Measurements from ENCODE around the gene PPP1R7.
"Not testable (repeated sequence)": the region's sequence is repeated elsewhere in the genome, so short reads cannot be mapped to it uniquely, and the experiment has no call there.

The PPP1R7 gene

DNA sequence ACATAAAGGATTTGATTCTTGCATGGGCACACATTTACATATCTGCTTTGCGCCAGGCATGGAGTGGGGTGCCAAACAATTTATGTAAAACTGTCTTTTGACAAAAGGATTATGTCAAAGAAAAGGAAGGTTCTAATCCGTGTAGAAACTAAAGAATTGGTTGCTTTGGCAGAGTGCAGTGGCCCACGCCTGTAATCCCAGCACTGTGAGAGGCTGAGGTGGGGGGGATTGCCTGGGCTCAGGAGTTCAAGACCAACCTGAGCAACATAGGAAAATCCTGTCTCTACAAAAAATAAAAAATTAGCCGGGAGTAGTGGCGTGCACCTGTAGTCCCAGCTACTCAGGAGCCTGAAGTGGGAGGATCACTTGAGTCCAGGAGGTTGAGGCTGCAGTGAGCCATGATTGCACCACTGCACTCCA, 47.1 kb upstream of the PPP1R7 start (continued):
- TF ChIP-seq ZNF518A (tag by site-specific recombination; conservative IDR thresholded peaks at IDR 0.05; ENCODE audit: low read depth) = no peak
- TF ChIP-seq ZNF426 (tag by site-specific recombination; IDR thresholded peaks at IDR 0.05) = no peak
- no peak for TF ChIP-seq ZNF514 (tag by site-specific recombination; IDR thresholded peaks at IDR 0.05)
- no peak for TF ChIP-seq BCL11A (tag by site-specific recombination; IDR thresholded peaks at IDR 0.05; ENCODE audit: low read depth)
- no peak for TF ChIP-seq RBAK (tag by site-specific recombination; IDR thresholded peaks at IDR 0.05)
- TF ChIP-seq ZNF112 (tag by site-specific recombination; IDR thresholded peaks at IDR 0.05) = no peak
- TF ChIP-seq, protein P1, sequence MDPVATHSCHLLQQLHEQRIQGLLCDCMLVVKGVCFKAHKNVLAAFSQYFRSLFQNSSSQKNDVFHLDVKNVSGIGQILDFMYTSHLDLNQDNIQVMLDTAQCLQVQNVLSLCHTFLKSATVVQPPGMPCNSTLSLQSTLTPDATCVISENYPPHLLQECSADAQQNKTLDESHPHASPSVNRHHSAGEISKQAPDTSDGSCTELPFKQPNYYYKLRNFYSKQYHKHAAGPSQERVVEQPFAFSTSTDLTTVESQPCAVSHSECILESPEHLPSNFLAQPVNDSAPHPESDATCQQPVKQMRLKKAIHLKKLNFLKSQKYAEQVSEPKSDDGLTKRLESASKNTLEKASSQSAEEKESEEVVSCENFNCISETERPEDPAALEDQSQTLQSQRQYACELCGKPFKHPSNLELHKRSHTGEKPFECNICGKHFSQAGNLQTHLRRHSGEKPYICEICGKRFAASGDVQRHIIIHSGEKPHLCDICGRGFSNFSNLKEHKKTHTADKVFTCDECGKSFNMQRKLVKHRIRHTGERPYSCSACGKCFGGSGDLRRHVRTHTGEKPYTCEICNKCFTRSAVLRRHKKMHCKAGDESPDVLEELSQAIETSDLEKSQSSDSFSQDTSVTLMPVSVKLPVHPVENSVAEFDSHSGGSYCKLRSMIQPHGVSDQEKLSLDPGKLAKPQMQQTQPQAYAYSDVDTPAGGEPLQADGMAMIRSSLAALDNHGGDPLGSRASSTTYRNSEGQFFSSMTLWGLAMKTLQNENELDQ (tag by site-specific recombination; IDR thresholded peaks at IDR 0.05; ENCODE audit: low read depth) = no peak

DNA sequence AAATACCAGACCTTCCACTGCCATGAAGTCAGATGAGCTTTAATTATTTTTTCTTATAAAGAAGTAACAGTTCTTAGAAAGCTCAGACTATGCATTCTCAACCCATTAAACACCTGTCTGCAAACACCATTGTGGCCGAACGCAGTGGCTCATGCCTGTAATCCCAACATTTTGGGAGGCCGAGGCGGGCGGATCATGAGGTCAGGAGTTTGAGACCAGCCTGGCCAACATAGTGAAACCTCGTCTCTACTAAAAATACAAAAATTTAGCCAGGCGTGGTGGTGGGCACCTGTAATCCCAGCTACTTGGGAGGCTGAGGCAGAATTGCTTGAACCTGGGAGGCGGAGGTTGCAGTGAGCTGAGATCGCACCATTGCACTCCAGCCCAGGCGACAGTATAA, 45.7 kb upstream of the PPP1R7 start:
- ChIA-PET CTCF (interaction anchor here (0.7 to 2.0 kb wide), 3 partner anchors 17 to 226 kb away, joined by 3 to 6 read pairs (median 3); no protein-coding TSS in a partner anchor), POLR2A (interaction anchor here (0.6 to 0.7 kb wide), 2 partner anchors 527 to 576 kb away, joined by 3 to 4 read pairs; no protein-coding TSS in a partner anchor)
- peaks cover 0 to 40% of the 10 kb centered on the region in 2 experiments; a peak in 2 of 3 replicates for H3K36me3 ChIP-seq (ENCODE audit: control insufficient read depth in 2 of 2, insufficient read depth in 1 of 2, low read length in 2 of 2)
- not testable (repeated sequence) for H3K9me3 ChIP-seq (ENCODE audit: control insufficient read depth, insufficient read depth, low read depth, low read length); H3K27ac ChIP-seq (ENCODE audit: extremely low read depth, low read depth, low read length); H3K4me1 ChIP-seq (ENCODE audit: control insufficient read depth, insufficient read depth, low read length); H3K4me3 ChIP-seq (ENCODE audit: low read depth, low read length)

GRCh38 chr2:241105641-241106040, 44.6 kb upstream of the PPP1R7 start:
- peaks cover 4% of the 10 kb centered on the region; the same call in 1 of the 2 replicates for H3K4me1 ChIP-seq (ENCODE audit: control insufficient read depth, insufficient read depth, low read length)
- no peak overlapping the region for H3K4me3 ChIP-seq (ENCODE audit: low read depth, low read length)

More at GRCh38 chr2:241105641-241106040, 44.6 kb upstream of the PPP1R7 start:
- Histone ChIP-seq H3K27ac (ENCODE audit: extremely low read depth, low read depth, low read length) (no peak overlapping the region), H3K9me3 (ENCODE audit: control insufficient read depth, insufficient read depth, low read depth, low read length) (no peaks in the 10 kb centered on the region), H3K36me3 (ENCODE audit: control insufficient read depth in 2 of 2, insufficient read depth in 1 of 2, low read length in 2 of 2) (peaks cover 0 to 30% of the 10 kb centered on the region in 2 experiments; a peak in 1 of 3 replicates)
- ChIA-PET CTCF (interaction anchor here (2.0 kb wide), 1 partner anchor 27 kb away, joined by 6 read pairs; no protein-coding TSS in a partner anchor), POLR2A (no interaction called here)
- TF ChIP-seq OSR2 (tag by site-specific recombination; IDR thresholded peaks at IDR 0.05) (no peak), ZNF610 (tag by site-specific recombination; IDR thresholded peaks at IDR 0.05; ENCODE audit: borderline replicate concordance) (no peak), ZNF792 (tag by site-specific recombination; IDR thresholded peaks at IDR 0.05) (no peak), KLF8 (tag by site-specific recombination; IDR thresholded peaks at IDR 0.05) (no peak), ZBTB7A (tag by site-specific recombination; IDR thresholded peaks at IDR 0.05; ENCODE audit: low read depth) (no peak), ZNF530 (tag by site-specific recombination; IDR thresholded peaks at IDR 0.05; ENCODE audit: low read depth) (no peak)
- TF ChIP-seq, protein P2, sequence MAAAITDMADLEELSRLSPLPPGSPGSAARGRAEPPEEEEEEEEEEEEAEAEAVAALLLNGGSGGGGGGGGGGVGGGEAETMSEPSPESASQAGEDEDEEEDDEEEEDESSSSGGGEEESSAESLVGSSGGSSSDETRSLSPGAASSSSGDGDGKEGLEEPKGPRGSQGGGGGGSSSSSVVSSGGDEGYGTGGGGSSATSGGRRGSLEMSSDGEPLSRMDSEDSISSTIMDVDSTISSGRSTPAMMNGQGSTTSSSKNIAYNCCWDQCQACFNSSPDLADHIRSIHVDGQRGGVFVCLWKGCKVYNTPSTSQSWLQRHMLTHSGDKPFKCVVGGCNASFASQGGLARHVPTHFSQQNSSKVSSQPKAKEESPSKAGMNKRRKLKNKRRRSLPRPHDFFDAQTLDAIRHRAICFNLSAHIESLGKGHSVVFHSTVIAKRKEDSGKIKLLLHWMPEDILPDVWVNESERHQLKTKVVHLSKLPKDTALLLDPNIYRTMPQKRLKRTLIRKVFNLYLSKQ (tag by site-specific recombination; IDR thresholded peaks at IDR 0.05; ENCODE audit: borderline replicate concordance) = no peak
- TF ChIP-seq, protein P3, sequence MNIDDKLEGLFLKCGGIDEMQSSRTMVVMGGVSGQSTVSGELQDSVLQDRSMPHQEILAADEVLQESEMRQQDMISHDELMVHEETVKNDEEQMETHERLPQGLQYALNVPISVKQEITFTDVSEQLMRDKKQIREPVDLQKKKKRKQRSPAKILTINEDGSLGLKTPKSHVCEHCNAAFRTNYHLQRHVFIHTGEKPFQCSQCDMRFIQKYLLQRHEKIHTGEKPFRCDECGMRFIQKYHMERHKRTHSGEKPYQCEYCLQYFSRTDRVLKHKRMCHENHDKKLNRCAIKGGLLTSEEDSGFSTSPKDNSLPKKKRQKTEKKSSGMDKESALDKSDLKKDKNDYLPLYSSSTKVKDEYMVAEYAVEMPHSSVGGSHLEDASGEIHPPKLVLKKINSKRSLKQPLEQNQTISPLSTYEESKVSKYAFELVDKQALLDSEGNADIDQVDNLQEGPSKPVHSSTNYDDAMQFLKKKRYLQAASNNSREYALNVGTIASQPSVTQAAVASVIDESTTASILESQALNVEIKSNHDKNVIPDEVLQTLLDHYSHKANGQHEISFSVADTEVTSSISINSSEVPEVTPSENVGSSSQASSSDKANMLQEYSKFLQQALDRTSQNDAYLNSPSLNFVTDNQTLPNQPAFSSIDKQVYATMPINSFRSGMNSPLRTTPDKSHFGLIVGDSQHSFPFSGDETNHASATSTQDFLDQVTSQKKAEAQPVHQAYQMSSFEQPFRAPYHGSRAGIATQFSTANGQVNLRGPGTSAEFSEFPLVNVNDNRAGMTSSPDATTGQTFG (tag by site-specific recombination; IDR thresholded peaks at IDR 0.05; ENCODE audit: borderline replicate concordance) = no peak
- TF ChIP-seq, protein P4, sequence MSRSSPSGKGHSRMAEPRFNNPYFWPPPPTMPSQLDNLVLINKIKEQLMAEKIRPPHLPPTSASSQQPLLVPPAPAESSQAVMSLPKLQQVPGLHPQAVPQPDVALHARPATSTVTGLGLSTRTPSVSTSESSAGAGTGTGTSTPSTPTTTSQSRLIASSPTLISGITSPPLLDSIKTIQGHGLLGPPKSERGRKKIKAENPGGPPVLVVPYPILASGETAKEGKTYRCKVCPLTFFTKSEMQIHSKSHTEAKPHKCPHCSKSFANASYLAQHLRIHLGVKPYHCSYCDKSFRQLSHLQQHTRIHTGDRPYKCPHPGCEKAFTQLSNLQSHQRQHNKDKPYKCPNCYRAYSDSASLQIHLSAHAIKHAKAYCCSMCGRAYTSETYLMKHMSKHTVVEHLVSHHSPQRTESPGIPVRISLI (tag by site-specific recombination; IDR thresholded peaks at IDR 0.05) = no peak
- TF ChIP-seq, protein P5, sequence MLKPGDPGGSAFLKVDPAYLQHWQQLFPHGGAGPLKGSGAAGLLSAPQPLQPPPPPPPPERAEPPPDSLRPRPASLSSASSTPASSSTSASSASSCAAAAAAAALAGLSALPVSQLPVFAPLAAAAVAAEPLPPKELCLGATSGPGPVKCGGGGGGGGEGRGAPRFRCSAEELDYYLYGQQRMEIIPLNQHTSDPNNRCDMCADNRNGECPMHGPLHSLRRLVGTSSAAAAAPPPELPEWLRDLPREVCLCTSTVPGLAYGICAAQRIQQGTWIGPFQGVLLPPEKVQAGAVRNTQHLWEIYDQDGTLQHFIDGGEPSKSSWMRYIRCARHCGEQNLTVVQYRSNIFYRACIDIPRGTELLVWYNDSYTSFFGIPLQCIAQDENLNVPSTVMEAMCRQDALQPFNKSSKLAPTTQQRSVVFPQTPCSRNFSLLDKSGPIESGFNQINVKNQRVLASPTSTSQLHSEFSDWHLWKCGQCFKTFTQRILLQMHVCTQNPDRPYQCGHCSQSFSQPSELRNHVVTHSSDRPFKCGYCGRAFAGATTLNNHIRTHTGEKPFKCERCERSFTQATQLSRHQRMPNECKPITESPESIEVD (tag by site-specific recombination; IDR thresholded peaks at IDR 0.05) = no peak
